Erythroblast (primary cell): Measurements from ENCODE around the gene KIF26B.
"Not testable (repeated sequence)": the region's sequence is repeated elsewhere in the genome, so short reads cannot be mapped to it uniquely, and the experiment has no call there.

Source experiments
- GATA1 ChIP-seq: IDR thresholded peaks from 2 replicates; pipeline ENCODE4 v1.6.1; 2011; ENCODE audit warnings: low read depth, mild to moderate bottlenecking, control low read depth, low read length, moderate library complexity
- POLR2A ChIP-seq: IDR thresholded peaks from 2 replicates; pipeline ENCODE4 v1.6.1; 2011; ENCODE audit warnings: mild to moderate bottlenecking, low read length

DNA sequence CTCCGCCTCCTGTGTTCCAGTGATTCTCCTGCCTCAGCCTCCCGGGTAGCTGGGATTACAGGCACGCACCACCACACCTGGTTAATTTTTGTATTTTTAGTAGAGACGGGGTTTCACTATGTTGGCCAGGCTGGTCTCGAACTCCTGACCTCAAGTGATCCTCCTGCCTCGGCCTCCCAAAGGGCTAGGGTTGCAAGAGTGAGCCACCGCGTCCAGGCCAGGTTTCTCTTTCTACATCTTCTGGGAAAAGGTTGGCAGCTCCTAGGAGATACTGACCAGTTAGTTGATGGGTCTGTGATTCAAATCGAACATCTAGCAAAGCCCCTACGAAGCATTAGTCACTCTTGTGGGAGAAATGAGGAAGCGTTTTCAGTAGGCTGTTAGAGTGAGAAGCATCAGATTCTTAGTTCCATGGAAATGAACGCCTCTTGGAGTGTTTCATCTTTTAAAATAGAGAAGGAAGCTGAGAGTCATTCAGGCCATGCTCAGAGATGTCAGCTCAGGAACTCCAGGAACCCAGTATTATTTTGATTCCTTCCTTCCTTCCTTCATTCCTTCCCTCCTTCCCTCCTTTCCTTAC, 204.4 kb downstream of the KIF26B start:
- not testable (repeated sequence) for TF ChIP-seq POLR2A, GATA1
